GM18517 (cell line): Measurements from ENCODE around the gene SCRN1.

Source experiments
- ATAC-seq: cut with Tn5 transposase; IDR thresholded peaks from one replicate; pipeline ENCODE4 v1.9.1; 2021; ENCODE audit warnings: mild to moderate bottlenecking, moderate library complexity; ENCODE audit not compliant: unreplicated experiment

SCRN1 gene

DNA sequence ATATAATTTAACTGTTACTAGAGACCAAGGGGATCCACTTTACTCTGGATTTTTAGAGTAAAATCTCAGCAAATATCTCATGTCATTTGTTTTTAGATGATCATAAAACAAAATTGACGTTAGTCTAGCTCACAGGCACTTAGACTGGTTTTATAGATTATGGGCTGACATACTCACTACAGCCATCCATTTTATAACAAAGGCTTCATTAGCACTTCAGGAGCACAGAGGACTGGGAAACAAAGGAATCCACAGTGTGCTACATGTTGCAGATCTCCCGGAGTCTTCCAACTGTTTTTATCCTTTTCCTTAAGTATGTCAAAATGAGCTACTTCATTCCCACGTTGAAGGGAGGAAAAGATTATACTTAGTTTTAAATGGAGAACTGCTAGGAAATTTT lies 15.9 kb upstream of the SCRN1 start:
- no peak for ATAC-seq

DNA sequence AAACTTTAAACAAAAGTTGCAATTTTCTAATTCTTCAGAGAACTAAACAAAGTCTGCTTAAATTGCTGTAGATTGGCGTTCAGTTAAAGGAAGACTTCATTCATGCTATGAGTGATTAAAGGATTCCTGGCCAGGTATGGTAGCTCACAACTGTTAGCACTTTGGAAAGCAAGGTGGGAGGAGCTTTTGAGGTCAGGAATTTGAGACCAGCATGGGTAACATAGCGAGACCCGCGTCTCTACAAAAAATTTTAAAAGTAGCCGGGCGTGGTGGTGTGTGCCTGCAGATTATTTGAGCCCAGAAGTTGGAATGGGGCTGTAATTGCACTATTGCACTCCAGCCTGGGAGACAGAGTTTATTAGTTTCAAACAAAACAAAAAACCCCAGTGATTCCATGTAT lies 13.5 kb upstream of the SCRN1 start:
- ATAC-seq: no peak

DNA sequence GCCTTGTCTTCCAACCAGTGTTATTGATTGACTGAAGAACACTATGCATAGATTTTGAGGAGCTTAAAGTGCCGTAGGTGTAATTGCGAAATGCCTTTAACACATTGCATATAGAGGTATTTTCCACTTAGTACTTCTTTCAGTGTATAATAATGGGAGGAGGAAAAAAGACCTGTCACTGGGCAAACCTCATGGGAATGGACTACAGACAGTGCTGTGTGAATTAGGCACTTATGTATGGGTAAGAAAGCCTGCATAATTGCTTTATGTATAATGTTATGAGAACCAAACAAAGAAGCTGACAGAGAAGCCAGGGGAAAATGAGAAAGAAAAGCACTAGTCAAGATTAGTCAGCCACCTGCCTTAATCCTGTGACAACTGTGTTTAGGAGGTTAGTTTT lies 12.4 kb upstream of the SCRN1 start:
- ATAC-seq: no peak

DNA sequence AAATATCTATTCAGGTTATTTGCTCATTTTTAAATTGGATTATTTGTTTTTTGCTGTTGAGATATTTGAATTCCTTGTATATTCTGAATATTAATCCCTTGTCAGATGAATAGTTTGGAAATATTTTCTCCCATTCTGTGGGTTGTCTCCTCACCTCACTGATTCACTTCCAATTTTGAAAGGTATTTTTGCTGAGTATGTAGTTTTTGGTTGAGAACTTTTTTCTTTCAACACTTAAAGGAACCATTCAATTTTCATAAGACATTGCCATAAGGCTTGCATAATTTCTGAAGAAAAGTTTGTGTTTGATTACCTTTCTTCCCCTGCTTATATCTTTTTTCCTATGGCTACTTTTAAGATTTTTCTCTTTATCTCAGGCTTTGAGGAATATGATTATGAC lies 8.9 kb upstream of the SCRN1 start:
- ATAC-seq: no peak

DNA sequence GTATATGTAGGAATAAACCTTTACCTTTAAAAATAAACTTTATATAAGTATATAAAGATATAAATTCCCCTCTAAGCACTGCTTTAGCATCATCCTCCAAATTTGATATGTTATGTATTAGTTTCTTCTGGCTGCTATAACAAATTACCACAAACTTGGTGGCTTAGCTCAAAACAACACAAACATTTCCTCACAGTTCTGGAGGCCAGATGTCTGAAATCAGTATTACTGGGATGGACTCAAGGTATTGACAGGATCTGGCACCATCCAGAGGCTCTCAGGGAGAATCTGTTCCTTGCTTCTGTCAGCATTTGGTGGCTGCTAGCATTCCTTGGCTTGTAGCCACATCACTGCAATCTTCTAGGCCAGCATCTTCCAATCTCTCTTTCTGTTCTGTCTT lies 6.7 kb upstream of the SCRN1 start:
- ATAC-seq: no peak

DNA sequence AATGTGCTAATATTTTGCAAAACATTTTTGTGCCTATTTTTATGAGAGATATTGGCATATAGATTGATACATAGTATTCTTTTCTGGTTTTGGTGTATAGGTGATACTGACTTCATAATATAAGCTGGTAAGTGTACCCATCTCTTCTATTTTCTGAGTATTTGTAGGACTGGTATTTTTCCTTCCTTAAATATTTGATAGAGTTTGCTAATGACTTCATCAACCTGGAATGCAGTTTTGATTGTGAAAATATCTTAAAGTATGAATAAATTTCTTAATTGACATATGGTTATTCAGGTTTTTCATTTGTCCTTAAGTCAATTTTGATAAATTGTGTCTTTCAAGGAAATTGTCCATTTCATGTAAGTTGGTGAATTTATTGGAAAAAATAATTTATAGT lies 6.1 kb upstream of the SCRN1 start:
- no peak for ATAC-seq

DNA sequence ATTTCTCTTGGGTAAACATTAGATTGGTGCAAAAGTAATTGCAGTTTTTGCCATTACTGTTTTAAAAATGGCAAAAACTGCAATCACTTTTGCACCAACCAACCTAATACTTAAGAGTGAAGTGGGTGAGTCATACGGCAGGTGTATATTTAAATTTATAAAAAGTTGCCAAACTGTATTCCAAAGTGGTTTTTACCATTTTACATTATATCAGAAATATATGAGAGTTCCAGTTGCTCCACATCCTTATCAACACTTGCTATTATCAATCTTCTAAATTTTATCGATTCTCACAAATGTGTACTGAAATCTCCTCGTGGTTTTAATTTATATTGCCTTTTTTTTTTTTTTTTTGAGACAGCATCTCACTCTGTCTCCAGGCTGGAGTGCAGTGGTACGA lies 3.5 kb upstream of the SCRN1 start:
- ATAC-seq: no peak

DNA sequence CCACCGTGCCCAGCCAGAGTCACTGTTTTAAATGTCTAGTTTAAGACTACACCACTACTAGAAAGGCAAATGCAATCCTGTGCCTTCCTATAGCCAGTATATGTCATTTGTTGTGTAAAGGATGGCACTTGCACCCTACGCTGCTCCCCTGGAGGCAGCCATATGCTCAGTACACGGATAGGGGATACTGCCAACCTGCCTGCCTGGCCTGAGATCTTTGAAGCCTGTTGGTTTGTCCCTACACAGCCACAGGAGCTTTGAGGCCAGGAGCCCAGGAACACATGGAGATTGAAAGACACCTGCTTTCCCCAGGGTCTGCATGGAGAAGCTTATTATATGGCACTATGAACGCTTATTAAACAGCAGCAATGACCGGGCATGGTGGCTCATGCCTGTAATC lies 2.3 kb upstream of the SCRN1 start:
- ATAC-seq: no peak

DNA sequence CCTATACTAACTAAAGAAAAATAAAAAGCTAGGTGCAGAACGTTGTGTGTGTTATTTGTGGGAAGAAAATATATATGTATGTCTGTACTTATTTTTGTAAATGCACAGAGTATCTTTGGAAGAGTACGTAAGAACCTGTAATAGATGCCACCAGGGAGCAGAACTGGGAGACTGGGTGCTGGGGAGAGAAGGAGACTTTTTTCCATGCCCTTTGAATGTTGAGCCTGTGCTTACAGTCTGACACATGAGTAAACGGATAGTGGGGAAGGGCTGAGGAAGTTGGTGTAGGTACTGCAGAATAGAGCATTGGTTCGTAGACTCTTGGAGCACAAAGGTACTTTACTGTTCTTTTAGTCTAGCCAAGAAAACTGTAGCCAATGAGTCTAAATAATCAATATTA lies 1.3 kb upstream of the SCRN1 start:
- ATAC-seq: no peak

DNA sequence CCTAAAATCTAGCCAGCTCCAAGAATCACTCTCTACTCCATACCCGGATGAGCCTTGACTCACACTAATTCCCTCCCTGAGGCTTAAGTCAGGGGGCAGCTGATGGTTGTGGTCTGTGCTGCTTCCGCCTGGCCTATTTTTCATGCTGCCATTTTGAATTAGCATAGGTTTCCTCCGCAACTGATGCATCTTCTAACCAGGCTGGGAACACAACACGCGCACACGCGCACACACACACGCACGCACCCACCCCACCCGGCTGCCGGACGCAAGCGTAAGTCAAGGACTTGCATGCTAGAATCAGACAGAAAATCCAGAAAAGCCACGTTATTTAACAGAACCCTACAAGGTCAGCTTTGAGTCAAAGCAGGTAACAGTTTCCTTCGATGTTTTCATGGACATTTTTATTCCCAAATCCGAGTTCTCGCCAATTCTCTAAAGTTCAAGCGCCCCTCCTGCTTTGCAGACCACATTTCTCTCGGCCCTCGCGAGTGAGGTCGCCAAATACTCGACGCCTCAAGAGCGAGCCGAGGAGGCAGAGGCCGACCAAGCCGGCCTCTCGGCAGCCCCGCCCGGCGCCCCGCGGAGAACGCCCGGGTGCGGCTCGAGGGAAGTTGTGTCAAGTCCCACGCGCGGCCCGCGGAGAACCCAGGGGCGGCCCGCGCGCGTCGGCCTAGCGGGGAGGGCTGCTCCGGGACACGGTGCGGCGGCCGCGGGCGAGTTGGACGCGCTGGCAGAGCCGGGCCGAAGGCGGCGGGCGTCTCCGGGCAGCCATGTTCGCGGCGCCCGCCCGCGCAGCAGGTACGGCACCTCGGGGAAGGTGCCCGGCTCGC lies 961 bp downstream of the SCRN1 start:
- peak; percentile 25 for ATAC-seq

DNA sequence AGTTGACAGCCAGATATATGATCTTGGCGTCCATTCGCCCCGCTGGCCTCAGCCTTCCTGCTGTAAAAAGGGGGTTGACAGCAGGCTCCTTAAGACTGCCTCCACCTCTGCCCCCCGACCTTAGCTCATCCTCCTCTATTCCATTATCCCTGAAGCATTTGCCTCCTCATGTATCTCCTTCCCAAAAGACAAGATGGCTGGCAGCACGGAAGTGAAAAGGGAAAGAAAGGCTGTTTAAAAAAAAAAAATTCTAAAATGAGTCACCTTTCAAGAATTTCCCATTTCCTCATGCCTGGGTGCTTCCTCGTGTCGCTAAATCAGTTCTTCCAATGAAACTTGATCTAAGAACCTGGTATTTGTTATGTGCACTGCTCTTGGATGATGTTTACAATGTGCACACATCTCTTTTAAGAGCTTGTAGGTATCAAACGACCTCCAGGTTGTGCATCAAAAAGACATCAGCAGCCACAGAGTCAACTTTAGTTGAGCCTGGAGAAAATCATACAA lies 1.7 kb downstream of the SCRN1 start:
- ATAC-seq: no peak

DNA sequence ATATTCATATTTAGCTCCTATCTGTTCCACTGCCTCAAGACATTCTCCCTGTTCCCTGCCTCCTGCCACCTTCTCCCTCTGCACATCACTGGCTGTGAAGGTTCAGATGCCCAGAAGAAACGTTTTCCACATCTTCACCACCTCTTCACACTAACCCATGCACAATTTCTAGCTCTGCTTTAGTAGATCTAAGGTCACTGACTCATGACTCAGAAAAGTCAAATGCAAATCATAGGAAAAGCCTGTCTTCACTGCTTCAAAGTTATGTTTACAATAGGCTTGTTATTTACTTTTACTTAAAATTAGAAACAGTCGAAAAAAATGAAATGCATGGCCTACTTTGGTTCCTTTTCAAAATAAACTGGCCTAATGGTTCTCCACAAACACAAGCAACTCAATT lies 2.5 kb downstream of the SCRN1 start:
- no peak for ATAC-seq

DNA sequence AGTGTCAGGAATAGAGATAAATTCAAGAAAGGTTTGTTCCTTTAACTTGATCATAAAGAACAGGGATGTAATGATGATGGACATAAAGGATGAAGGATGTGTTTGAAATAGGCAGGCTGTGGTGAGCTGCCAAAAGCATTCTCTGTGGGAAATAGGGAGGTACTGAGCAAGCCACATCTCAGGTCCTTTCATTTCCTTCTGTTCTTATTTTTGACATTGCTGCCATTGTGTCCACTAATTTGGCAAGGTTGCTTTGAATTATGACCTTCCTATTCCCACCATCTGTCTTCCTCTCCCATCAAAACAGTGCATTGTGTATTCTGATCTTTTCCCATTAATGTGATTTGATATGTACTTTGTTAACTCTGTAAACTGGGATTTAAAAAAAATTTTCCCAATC lies 9.4 kb downstream of the SCRN1 start:
- no peak for ATAC-seq

DNA sequence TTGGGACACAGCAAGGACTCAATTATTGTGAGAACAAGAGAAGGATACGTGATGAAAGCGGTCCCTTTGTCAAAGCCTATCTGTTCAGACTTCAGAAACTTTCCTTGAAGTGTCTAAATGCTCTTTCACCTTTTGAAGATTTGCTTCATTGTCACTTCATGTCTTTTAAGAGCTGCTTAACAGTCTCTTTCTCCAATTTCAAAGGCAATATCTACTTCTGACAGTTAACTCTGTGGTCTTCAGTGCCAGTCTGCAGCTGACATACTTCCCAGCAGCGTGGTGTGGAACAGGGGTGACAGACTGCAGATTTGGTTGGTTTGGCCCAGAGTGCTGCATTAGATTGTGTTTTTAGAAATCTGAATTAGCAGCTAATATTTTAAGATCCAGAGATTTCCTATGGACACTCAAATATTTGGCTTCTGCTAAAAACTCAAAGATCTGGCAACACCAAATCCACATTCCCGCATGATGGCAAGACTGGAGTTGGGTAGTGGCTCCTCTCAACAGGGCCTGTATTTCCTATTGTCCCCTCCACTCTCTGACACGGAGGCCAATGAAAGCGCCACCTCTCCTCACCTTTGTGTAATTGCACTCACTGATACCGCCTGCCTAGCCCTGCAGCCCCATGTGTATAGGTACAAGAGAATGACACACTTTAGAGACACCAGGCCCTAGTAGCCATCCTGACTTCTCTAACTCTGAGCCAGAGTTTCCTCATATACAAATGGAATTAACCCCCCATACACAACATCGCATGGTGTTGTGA lies 11.5 kb downstream of the SCRN1 start:
- ATAC-seq: no peak

DNA sequence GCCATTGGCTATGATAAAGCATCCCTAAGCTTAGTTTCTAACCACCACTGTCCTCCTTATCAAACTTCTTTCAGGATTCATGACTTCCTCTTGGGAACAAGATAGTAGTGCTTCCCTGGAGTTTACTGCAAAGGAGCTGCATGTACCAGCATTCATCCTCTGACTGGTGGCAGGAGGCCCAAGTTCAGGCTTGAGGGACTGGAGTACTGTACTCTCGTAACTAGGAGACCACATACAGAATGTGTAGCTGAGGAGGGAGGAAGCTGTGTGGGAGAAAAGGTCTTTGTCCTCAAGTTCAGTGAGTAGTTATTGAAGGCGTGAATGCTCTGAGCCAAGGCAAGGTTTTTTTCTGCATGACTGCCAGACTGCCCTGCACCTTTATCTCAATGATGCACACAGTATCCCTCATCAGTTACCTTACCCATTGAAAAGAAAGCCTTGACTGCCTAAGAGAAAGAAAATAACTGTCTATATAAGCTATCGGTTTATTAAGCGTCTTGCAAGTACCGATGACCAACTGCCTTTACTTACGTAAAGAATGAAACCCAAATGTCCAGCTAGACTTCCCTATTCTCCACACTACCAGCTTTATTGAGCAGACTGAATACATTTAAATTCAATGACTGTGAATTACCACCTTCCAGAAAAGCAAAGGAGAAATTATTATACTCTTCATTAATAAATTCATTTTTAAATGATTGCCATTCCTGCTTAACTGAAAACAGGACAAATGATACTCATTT lies 12.8 kb downstream of the SCRN1 start:
- no peak for ATAC-seq

DNA sequence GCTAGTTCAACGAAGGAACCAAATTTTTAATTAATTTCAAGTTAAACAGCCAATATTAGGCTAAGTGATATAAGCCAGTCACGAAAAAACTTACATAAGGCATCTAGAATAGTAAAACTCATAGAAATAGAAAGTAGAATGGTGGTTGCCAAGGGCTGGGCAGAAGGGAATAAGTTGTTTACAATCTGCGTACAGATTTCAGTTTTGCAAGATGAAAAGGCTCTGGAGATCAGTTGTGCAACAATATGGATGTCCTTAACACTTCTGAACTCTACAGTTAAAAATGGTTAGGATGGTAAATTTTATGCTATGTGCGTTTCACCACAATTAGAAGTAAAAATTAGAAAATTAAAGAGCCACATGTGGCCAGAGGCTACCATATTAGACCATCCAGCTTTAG lies 13.3 kb downstream of the SCRN1 start:
- no peak for ATAC-seq

DNA sequence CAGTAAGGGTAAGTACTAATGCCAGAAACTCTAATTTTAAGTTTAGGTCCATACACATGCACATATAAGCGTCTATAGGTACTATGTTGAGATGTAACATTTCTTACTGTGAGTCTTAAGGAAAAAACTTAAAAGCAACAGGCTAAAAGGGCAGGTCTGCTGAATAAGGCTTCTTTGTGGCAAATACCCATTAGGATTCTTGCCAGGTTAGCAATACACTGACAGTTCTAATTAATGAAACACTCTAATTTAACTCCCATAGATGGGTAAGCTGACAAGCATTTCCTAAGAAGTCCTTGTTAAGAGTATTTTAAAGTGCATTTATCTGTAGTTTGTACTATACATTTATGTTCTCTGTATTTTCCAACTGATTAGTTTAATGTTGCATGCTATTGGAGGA lies 14.0 kb downstream of the SCRN1 start:
- ATAC-seq: no peak

DNA sequence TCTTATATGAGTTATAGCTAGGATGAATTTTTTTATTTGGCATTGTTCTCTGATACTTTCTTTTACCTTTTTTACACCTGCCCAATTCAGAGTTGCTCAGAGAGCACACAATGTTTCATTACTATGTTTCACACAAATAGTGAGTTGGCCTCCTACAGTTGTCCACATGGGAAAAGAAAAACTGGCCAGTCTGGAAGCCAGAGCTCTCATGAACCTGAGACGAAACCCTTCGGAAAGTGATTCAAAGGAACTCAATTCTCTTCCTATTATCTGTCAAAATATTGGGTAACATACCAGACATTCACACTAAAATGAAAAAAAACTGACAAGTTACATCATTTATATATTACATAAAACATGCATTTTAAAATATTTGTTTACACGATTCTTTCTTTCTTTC lies 15.3 kb downstream of the SCRN1 start:
- no peak for ATAC-seq

DNA sequence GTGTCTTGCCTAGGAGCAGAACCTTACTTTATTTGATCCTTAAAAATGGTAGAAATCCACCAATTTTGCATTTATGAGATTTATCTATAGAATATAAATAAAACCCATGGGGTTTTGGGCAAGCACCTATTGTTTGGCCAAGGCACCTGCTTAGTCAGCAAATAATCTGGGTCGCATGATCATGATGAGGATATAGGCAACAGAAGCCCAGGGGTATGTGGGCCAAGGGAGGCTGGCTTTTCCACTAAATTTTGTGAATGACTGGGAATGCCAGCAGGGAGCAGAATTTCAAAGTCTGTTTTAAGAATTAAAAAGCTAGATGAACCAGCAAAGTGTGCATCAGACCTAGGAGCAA lies 17.3 kb downstream of the SCRN1 start:
- ATAC-seq: no peak

DNA sequence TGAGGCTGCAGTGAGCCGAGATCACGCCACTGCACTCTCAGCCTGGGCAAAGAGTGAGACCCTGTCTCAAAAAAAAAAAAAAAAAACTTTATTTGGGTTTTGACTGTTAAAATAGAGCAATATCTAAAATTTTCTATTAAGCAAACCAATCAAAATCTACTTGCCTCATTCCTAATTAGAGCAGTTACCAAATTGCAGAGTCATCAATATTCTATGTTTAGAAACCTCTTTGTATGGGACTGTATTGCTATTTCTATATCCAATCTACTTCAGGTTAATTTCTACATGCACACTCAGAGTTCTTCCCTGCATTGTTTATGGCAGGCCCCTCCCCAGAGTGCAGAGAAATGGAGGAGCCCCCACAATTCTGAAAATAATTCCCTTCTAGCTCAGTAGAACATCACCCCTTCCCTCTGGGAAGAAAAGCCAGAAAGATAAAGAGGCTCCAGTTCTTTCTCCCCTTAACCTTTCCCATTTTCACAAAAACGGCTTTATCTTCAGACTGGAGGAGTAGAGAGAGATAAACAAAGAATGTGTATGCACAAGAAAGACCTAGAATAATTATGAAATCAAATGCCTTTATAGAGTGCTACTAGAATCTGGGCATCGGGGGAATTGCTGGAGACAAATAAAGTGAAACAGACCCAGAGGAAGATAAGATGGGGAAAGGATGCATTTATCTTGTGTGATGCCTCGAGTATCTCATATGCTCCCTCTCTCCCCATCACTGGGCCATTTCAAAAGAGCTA lies 17.9 kb downstream of the SCRN1 start:
- ATAC-seq: no peak

DNA sequence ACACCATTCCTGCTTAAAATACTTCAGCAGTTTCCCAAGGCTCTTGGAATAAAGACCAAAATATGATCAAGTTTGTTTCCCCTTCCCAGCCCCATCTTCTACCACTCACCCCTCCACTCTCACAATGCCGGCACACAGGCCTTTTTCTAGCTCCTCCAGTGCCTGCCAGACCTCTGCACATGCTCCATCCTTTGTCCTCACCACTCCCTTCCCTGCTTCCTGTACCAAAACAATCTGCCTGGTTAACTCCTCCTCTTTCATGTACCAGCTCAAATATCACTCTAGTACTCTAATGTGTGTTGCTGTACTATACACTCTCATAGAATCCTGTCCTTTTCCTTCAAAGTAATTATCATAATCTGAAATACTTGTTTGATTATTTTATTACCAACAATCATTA lies 19.4 kb downstream of the SCRN1 start:
- ATAC-seq: no peak
